ENCODE measurements around the gene MKNK1. TPM values are rescaled to one million over a fixed set of nuclear protein-coding genes. Genes with fewer than 3 reads are reported as not detected.
A peak's percentile ranks its signal among the peaks of the same experiment; 100 is the strongest.

The MKNK1 gene
- total and polyA plus RNA-seq, 3 experiments from 2014 or later = 27.9 to 39.0 (median 32.4) TPM

- Mint-ChIP-seq H3K4me3 (peak overlapping the region; percentile 90 to 96 (median 93)), H3K36me3 (peaks cover 0 to 9% (median 2%) of the 10 kb centered on the region in 3 donors), H3K27me3 (no peaks in the 10 kb centered on the region), H3K9me3 (no peaks in the 10 kb centered on the region), H3K27ac (peak overlapping the region in 7 of 8 donors; percentile 3 to 95 (median 92)), H3K4me1 (peaks cover 36 to 44% (median 41%) of the 10 kb centered on the region in 3 donors)
- no peaks in the 10 kb centered on the region for H3K36me3 ChIP-seq (ENCODE audit: insufficient read depth, low read length)
- H3K27ac ChIP-seq (ENCODE audit: low read depth, low read length) = no peak overlapping the region
- no peak overlapping the region for H3K4me3 ChIP-seq (ENCODE audit: low read length)
- no peak for DNase-seq
- no peaks in the 10 kb centered on the region for H3K27me3 ChIP-seq (ENCODE audit: insufficient read depth, low read length, poor library complexity, severe bottlenecking)
- H3K9me3 ChIP-seq (ENCODE audit: low read length) = no peaks in the 10 kb centered on the region
- H3K4me1 ChIP-seq (ENCODE audit: insufficient read depth, low read length) = peaks cover 42% of the 10 kb centered on the region
- POLR2A ChIA-PET = interaction anchor here (3.1 kb wide), 1 partner anchor 14 kb away, joined by 42 read pairs; the partner anchor contains the start of gene MKNK1
- CTCF ChIA-PET = interaction anchor here (1.3 to 1.6 kb wide), 2 partner anchors 11 to 13 kb away, joined by 3 to 5 read pairs; partner anchors contain the start of gene MKNK1
Observed at GRCh38 chr1:46617833-46618232, 13.8 kb upstream of the MKNK1 start.

GRCh38 chr1:46617108-46617800, 13.2 kb upstream of the MKNK1 start:
- POLR2A ChIA-PET = interaction anchor here (1.0 to 3.1 kb wide), 3 partner anchors 13 to 83 kb away, joined by 4 to 42 read pairs (median 9); partner anchors contain the start of genes ATPAF1 and MKNK1
- no peak for DNase-seq
- H3K4me1 ChIP-seq (ENCODE audit: insufficient read depth, low read length) = peaks cover 48% of the 10 kb centered on the region
- H3K27me3 ChIP-seq (ENCODE audit: insufficient read depth, low read length, poor library complexity, severe bottlenecking) = no peaks in the 10 kb centered on the region
- H3K4me1 Mint-ChIP-seq = peaks cover 39 to 50% (median 47%) of the 10 kb centered on the region in 3 donors
- peak overlapping the region; percentile 100 for H3K4me3 ChIP-seq (ENCODE audit: low read length)
- H3K36me3 Mint-ChIP-seq = peaks cover 0 to 12% (median 3%) of the 10 kb centered on the region in 3 donors
- H3K9me3 Mint-ChIP-seq = no peaks in the 10 kb centered on the region
- CTCF ChIA-PET = interaction anchor here (1.1 to 1.6 kb wide), 3 partner anchors 11 to 13 kb away, joined by 3 to 5 read pairs (median 3); partner anchors contain the start of gene MKNK1
- no peaks in the 10 kb centered on the region for H3K9me3 ChIP-seq (ENCODE audit: low read length)
- H3K4me3 Mint-ChIP-seq = peak overlapping the region; percentile 90 to 96 (median 93)
- H3K36me3 ChIP-seq (ENCODE audit: insufficient read depth, low read length) = no peaks in the 10 kb centered on the region
- peak overlapping the region; percentile 92 to 99 (median 94) for H3K27ac Mint-ChIP-seq
- no peaks in the 10 kb centered on the region for H3K27me3 Mint-ChIP-seq
- H3K27ac ChIP-seq (ENCODE audit: low read depth, low read length) = peak overlapping the region; percentile 88

GRCh38 chr1:46616277-46617107, 12.4 kb upstream of the MKNK1 start, which contains the start of gene MOB3C:
TSS of gene MOB3C (minus strand) at chr1:46616811. CDS start at chr1:46613321, 3,490 bp downstream.
- Mint-ChIP-seq H3K27me3 (no peaks in the 10 kb centered on the region), H3K4me1 (peaks cover 41 to 56% (median 50%) of the 10 kb centered on the region in 3 donors), H3K9me3 (no peaks in the 10 kb centered on the region), H3K36me3 (peaks cover 0 to 15% (median 3%) of the 10 kb centered on the region in 3 donors), H3K27ac (peak within 1 kb of the TSS; percentile 92 to 99 (median 94)), H3K4me3 (peak within 1 kb of the TSS; percentile 90 to 96 (median 93))
- Histone ChIP-seq H3K27ac (ENCODE audit: low read depth, low read length) (peak within 1 kb of the TSS; percentile 88), H3K36me3 (ENCODE audit: insufficient read depth, low read length) (no peaks in the 10 kb centered on the region), H3K9me3 (ENCODE audit: low read length) (no peaks in the 10 kb centered on the region), H3K27me3 (ENCODE audit: insufficient read depth, low read length, poor library complexity, severe bottlenecking) (no peaks in the 10 kb centered on the region), H3K4me3 (ENCODE audit: low read length) (peak within 1 kb of the TSS; percentile 100), H3K4me1 (ENCODE audit: insufficient read depth, low read length) (peaks cover 55% of the 10 kb centered on the region)
- DNase-seq = peak; percentile 54 to 77 (median 64)
- CTCF ChIA-PET = interaction anchor here (0.8 to 1.6 kb wide), 4 partner anchors 10 to 26 kb away, joined by 3 to 5 read pairs (median 3); partner anchors contain the start of gene MKNK1
- POLR2A ChIA-PET = interaction anchor here (1.0 to 3.1 kb wide), 3 partner anchors 12 to 83 kb away, joined by 4 to 42 read pairs (median 9); partner anchors contain the start of genes ATPAF1 and MKNK1

DNA sequence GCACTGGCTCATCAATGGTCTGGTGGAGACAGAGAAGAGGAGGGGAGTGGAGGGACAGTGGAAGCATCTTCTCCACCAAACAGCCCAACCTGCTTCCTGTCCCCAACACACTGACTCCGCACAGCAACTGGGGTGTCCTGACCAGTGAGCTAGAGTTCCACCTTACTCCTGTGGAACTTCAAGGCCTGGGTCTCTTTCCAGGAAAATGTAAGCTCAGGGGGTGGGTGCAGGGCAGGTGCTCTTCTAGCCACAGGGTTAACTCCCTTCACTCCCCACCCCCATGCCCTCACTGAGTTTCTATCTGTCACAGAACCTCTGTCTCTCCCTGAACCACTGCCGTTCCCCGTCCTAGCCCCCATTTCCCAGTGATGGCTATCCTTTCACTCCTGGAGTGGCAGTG, 11.7 kb upstream of the MKNK1 start:
- no peaks in the 10 kb centered on the region for H3K27me3 ChIP-seq (ENCODE audit: insufficient read depth, low read length, poor library complexity, severe bottlenecking)
- Mint-ChIP-seq H3K4me3 (peak overlapping the region; percentile 90 to 96 (median 93)), H3K36me3 (peaks cover 0 to 22% (median 5%) of the 10 kb centered on the region in 3 donors), H3K27me3 (no peaks in the 10 kb centered on the region), H3K9me3 (no peaks in the 10 kb centered on the region), H3K27ac (peak overlapping the region; percentile 80 to 99 (median 91)), H3K4me1 (peaks cover 47 to 64% (median 58%) of the 10 kb centered on the region in 3 donors)
- ChIA-PET POLR2A (interaction anchor here (0.6 to 3.1 kb wide), 4 partner anchors 8 to 116 kb away, joined by 3 to 42 read pairs (median 4); partner anchors contain the start of gene MKNK1), CTCF (interaction anchor here (1.3 kb wide), 1 partner anchor 27 kb away, joined by 5 read pairs; no protein-coding TSS in a partner anchor)
- H3K9me3 ChIP-seq (ENCODE audit: low read length) = no peaks in the 10 kb centered on the region
- H3K4me1 ChIP-seq (ENCODE audit: insufficient read depth, low read length) = peaks cover 62% of the 10 kb centered on the region
- no peak for DNase-seq
- H3K4me3 ChIP-seq (ENCODE audit: low read length) = peak overlapping the region; percentile 100
- no peaks in the 10 kb centered on the region for H3K36me3 ChIP-seq (ENCODE audit: insufficient read depth, low read length)
- peak overlapping the region; percentile 88 for H3K27ac ChIP-seq (ENCODE audit: low read depth, low read length)

GRCh38 chr1:46615088-46615487, 11.0 kb upstream of the MKNK1 start:
- peaks cover 62% of the 10 kb centered on the region for H3K4me1 ChIP-seq (ENCODE audit: insufficient read depth, low read length)
- H3K27me3 Mint-ChIP-seq = no peaks in the 10 kb centered on the region
- no peaks in the 10 kb centered on the region for H3K27me3 ChIP-seq (ENCODE audit: insufficient read depth, low read length, poor library complexity, severe bottlenecking)
- H3K9me3 Mint-ChIP-seq = no peaks in the 10 kb centered on the region
- peak overlapping the region; percentile 90 to 96 (median 93) for H3K4me3 Mint-ChIP-seq
- peak overlapping the region; percentile 80 to 99 (median 91) for H3K27ac Mint-ChIP-seq
- peak overlapping the region; percentile 100 for H3K4me3 ChIP-seq (ENCODE audit: low read length)
- no peak for DNase-seq
- CTCF ChIA-PET = no interaction called here
- peaks cover 49 to 68% (median 60%) of the 10 kb centered on the region in 3 donors for H3K4me1 Mint-ChIP-seq
- H3K36me3 ChIP-seq (ENCODE audit: insufficient read depth, low read length) = no peaks in the 10 kb centered on the region
- peaks cover 0 to 28% (median 7%) of the 10 kb centered on the region in 3 donors for H3K36me3 Mint-ChIP-seq
- H3K9me3 ChIP-seq (ENCODE audit: low read length) = no peaks in the 10 kb centered on the region
- H3K27ac ChIP-seq (ENCODE audit: low read depth, low read length) = no peak overlapping the region
- POLR2A ChIA-PET = interaction anchor here (0.6 to 3.1 kb wide), 3 partner anchors 9 to 116 kb away, joined by 3 to 42 read pairs (median 3); partner anchors contain the start of gene MKNK1

DNA sequence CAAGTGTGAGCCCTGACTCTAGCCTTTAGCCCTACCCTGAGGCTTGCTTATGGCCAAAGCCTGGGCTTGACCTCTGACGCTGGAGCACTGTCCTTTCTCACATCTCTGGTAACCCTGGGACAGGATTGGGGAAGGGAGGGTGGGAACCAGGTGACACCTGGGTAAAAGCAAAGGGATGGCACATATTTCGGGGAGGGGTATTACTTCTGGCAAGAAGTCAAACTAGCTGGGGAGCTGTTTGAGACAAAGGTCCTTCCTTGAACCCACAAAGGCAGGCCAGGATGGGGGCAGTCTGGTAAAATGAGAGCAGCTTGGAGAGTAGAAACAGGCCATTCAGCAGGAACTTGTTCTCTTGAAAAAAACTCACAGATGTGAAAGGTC, 10.5 kb upstream of the MKNK1 start:
- CTCF ChIA-PET = interaction anchor here (1.4 kb wide), 1 partner anchor 11 kb away, joined by 4 read pairs; the partner anchor contains the start of gene MKNK1
- POLR2A ChIA-PET = interaction anchor here (1.0 kb wide), 2 partner anchors 9 to 10 kb away, joined by 3 to 4 read pairs; partner anchors contain the start of gene MKNK1
- H3K36me3 ChIP-seq (ENCODE audit: insufficient read depth, low read length) = no peaks in the 10 kb centered on the region
- peaks cover 62% of the 10 kb centered on the region for H3K4me1 ChIP-seq (ENCODE audit: insufficient read depth, low read length)
- no peaks in the 10 kb centered on the region for H3K27me3 ChIP-seq (ENCODE audit: insufficient read depth, low read length, poor library complexity, severe bottlenecking)
- H3K27me3 Mint-ChIP-seq = no peaks in the 10 kb centered on the region
- H3K36me3 Mint-ChIP-seq = peaks cover 0 to 33% (median 10%) of the 10 kb centered on the region in 3 donors
- H3K9me3 ChIP-seq (ENCODE audit: low read length) = no peaks in the 10 kb centered on the region
- no peaks in the 10 kb centered on the region for H3K9me3 Mint-ChIP-seq
- peaks cover 53 to 72% (median 60%) of the 10 kb centered on the region in 3 donors for H3K4me1 Mint-ChIP-seq
- no peak overlapping the region for H3K4me3 ChIP-seq (ENCODE audit: low read length)
- peak overlapping the region in 5 of 8 donors; percentile 29 to 92 (median 57) for H3K27ac Mint-ChIP-seq
- H3K4me3 Mint-ChIP-seq = peak overlapping the region; percentile 61 to 96 (median 93)
- H3K27ac ChIP-seq (ENCODE audit: low read depth, low read length) = no peak overlapping the region
- no peak for DNase-seq
